SJSA1 (cell line): Measurements from ENCODE around the gene NAA16. TPM values are rescaled to one million over a fixed set of nuclear protein-coding genes. Genes with fewer than 3 reads are reported as not detected.

Source experiments
- DNase-seq, 2 experiments: peaks; one replicate each; pipeline ENCODE4 v3.0.0-alpha.2; 2015 to 2020; ENCODE audit warnings: low spot score in 2 of 2, low read depth in 1 of 2
- H3K27ac ChIP-seq: fragments of 250-450 bp; sonication (Bioruptor Pico); 2 replicates; pipeline ENCODE4 v1.5.1; 2020; ENCODE audit warnings: mild to moderate bottlenecking, moderate library complexity
- H3K27me3 ChIP-seq: fragments of 250-450 bp; sonication (Bioruptor Pico); replicated peaks from 2 replicates; pipeline ENCODE4 v1.5.1; 2020; ENCODE audit warnings: mild to moderate bottlenecking, moderate library complexity
- H3K36me3 ChIP-seq: fragments of 250-450 bp; sonication (Bioruptor Pico); 2 replicates; pipeline ENCODE4 v1.5.1; 2020; ENCODE audit warnings: mild to moderate bottlenecking
- H3K4me1 ChIP-seq: fragments of 250-450 bp; sonication (Bioruptor Pico); replicated peaks from 2 replicates; pipeline ENCODE4 v1.6.1; 2021; ENCODE audit warnings: mild to moderate bottlenecking
- H3K4me3 ChIP-seq: fragments of 250-450 bp; sonication (Bioruptor Pico); 2 replicates; pipeline ENCODE4 v1.5.1; 2020; ENCODE audit warnings: mild to moderate bottlenecking
- H3K9me3 ChIP-seq: fragments of 250-450 bp; sonication (Bioruptor Pico); replicated peaks from 2 replicates; pipeline ENCODE4 v1.5.1; 2020; ENCODE audit warnings: mild to moderate bottlenecking
- total RNA-seq: library from RNA; depleted of rRNA; stranded (reverse); fragments of >200 nt; shearing (Covaris generic); gene quantifications from 2 replicates; pipeline ENCODE4 v1.2.3, GENCODE V29; 2014

Gene NAA16
- total RNA-seq, 1 experiment from 2014 or later = 12.8 TPM

DNA sequence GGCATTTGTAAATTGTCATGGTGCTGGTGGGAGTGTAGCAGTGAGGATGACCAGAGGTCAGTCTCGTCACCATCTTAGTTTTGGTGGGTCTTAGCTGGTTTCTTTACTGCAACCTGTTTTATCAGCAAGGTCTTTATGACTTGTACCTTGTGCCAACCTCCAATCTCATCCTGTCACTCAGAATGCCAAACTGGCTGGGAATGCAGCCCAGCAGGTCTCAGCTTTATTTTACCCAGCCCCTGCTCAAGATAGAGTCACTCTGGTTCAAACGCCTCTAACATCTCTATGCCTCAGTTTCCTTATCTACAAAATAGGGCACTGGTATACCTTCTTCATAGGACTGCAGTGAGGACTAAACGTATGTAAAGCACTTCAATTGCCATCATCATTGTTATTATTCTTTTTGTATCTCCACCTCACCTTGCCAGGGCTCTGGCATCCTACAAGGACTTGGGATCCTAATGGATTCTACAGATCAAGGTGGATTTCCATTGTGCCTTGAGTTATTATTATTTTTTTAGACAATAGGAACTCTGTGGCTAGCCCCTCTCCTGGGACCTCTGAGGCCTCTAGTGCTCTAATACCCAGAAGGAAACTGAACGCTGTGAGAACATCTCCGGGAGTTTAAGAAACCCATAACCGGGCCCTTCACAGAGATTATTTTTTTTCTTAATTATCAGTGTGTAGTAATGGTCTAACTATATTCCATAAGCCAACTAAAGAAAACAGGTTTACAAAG is 77.2 kb downstream of the NAA16 start:
- H3K27me3 ChIP-seq = no peaks in the 10 kb centered on the region
- no peaks in the 10 kb centered on the region for H3K9me3 ChIP-seq
- H3K4me3 ChIP-seq = no peak overlapping the region
- no peaks in the 10 kb centered on the region for H3K36me3 ChIP-seq
- DNase-seq = no peak
- no peak overlapping the region for H3K27ac ChIP-seq
- H3K4me1 ChIP-seq = no peaks in the 10 kb centered on the region

DNA sequence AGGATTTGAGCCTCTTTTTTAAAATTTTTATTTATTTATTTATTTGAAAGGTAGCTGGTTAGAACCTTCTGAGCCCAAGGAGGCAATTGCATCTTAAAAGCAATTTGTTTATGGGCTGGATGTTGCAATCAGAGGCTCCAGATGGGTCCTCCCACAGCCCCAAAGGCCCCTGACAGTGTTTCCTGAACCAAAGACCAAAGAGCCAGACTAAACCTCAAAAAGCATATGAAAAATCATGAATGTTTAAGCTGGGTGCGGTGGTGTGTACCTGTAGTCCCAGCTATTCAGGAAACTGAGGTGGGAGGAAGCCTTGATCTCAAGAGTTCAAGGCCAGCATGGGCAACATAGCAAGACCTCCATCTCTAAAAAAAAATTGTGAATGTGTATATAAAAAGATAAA is 78.5 kb downstream of the NAA16 start:
- H3K4me3 ChIP-seq = no peak overlapping the region
- no peaks in the 10 kb centered on the region for H3K27me3 ChIP-seq
- H3K27ac ChIP-seq = no peak overlapping the region
- H3K36me3 ChIP-seq = no peaks in the 10 kb centered on the region
- H3K9me3 ChIP-seq = no peaks in the 10 kb centered on the region
- no peak for DNase-seq
- no peaks in the 10 kb centered on the region for H3K4me1 ChIP-seq

DNA sequence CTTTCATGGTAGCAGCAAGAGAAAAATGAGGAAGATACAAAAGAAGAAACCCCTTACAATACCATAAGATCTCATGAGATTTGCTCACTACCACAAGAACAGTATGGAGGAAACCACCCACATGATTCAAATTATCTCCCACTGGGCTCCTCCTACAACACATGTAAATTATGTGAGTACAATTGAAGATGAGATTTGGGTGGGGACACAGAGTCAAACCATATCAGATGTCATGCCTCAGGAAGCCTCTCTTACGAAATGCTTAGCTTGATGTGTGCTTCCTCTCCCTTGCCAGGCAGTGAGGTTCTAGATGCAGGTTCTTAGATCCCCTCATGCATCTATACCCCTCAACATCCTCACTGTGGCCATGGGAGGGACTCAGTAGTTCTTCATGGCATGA is 83.1 kb downstream of the NAA16 start:
- H3K36me3 ChIP-seq = no peaks in the 10 kb centered on the region
- no peak for DNase-seq
- H3K4me1 ChIP-seq = no peaks in the 10 kb centered on the region
- no peak overlapping the region for H3K27ac ChIP-seq
- H3K9me3 ChIP-seq = no peaks in the 10 kb centered on the region
- H3K4me3 ChIP-seq = no peak overlapping the region
- no peaks in the 10 kb centered on the region for H3K27me3 ChIP-seq

DNA sequence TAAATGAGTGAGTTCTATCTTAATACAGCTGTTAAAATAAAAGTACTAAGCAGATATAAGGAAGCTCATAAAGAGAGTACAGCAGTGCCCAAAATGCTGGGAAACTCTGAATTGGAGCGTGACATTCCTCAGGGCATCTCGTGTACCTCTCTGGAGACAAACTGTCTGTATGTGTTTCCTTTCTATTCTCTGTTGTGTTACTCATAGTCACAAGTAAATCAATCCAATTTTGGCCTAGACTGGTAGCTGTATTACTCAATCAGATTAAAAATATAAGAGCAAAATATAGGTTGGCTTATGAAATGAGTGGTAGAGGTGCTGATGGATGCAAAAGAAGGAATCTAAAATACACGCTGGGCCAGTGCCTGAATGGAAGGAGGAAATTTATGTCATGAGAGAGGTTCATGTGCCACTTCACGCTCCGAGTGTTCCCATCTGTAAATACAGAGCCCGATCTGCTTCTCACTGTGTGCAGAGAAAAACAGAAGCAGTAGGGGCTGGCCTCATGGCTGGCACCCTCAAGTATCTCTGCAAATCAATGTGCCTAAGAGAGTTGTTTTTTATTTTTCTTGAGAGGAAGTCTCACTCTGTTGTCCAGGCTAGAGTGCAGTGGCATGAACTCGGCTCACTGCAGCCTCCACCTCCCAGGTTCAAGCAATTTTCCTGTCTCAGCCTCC is 87.6 kb downstream of the NAA16 start:
- H3K27ac ChIP-seq = no peak overlapping the region
- no peaks in the 10 kb centered on the region for H3K36me3 ChIP-seq
- no peaks in the 10 kb centered on the region for H3K27me3 ChIP-seq
- no peaks in the 10 kb centered on the region for H3K4me1 ChIP-seq
- H3K9me3 ChIP-seq = no peaks in the 10 kb centered on the region
- H3K4me3 ChIP-seq = no peak overlapping the region
- DNase-seq = no peak

DNA sequence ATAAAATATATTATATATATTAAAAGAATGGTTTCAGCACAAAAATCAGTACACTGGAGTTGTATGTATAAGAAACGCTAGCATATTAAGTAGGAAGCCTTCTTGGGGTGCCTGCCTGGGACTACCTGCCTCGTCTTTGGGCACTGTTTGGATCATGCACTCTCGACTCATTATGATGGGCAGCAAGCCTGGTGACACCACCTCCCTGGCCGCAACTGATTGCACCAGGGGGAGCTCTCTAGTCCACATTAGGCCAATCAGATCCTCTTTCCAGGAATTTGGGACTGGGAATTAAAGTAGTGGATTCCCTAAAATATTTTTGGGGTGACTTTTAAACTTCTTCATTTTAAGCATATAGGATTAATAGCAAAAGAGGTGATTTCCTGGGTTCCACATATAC is 90.3 kb downstream of the NAA16 start:
- no peaks in the 10 kb centered on the region for H3K9me3 ChIP-seq
- no peak overlapping the region for H3K27ac ChIP-seq
- no peak for DNase-seq
- no peaks in the 10 kb centered on the region for H3K4me1 ChIP-seq
- no peak overlapping the region for H3K4me3 ChIP-seq
- no peaks in the 10 kb centered on the region for H3K27me3 ChIP-seq
- H3K36me3 ChIP-seq = no peaks in the 10 kb centered on the region

DNA sequence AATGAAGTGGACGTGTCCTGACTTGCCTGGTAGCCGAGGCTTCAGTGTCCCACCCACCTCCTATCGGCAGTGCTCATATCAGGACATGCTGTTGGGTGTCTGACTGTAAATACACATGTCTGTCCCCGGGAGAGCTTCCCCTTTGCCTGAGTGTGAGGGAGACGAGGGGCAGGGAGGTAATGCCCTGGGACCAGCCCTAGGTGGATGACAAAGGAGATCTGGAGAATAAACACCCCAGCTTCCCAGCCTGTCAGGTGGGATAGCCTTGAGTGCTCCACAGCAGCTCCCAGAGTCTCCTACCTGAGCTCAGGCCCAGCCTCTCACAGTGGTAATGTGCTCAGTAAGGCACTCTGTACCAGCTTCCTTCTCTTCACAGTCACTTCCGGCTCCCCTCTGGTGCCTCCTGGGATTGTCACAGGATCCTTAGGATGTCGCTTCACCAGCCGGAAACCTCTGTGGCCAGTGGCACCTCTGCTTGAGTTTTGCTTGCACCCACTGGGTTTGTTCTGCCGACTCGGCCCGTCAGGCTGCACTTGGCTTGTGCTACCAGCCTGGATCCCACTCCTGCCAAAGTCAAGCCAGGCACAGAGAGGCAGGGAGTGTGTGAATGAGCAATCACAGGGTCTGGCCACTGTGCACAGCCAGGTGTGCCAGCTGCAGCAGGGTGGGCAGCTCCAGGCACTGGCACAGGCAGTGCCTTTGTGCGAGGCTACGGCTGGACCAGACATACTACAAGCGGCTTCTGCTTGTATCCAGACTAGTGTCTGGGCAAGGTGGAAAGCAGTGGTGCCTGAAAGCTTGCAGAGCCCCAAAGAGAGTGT is 91.8 kb downstream of the NAA16 start:
- Histone ChIP-seq H3K4me1 (no peaks in the 10 kb centered on the region), H3K4me3 (no peak overlapping the region), H3K9me3 (no peaks in the 10 kb centered on the region), H3K27ac (no peak overlapping the region), H3K36me3 (no peaks in the 10 kb centered on the region), H3K27me3 (no peaks in the 10 kb centered on the region)
- DNase-seq = no peak

DNA sequence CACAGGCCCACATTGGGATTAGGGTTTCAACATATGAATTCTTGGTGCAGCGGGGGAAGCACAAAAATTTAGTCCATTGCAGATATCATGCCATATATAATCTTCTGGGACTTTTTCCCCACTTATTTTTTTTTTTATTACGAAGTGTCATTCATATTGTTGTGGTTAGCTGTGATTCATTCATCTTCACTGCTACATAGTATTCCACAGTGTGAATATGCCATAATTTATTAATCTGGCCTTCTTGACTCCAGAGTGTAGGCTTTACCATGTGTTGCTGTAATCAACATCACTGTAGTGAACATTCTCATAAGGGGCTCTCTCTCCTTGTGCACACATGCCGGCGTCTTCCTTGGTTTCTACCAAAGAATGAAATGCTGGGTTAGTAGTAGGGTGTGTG is 92.9 kb downstream of the NAA16 start:
- Histone ChIP-seq H3K4me1 (no peaks in the 10 kb centered on the region), H3K9me3 (no peaks in the 10 kb centered on the region), H3K27me3 (no peaks in the 10 kb centered on the region), H3K4me3 (no peak overlapping the region), H3K36me3 (no peaks in the 10 kb centered on the region), H3K27ac (no peak overlapping the region)
- DNase-seq = no peak

DNA sequence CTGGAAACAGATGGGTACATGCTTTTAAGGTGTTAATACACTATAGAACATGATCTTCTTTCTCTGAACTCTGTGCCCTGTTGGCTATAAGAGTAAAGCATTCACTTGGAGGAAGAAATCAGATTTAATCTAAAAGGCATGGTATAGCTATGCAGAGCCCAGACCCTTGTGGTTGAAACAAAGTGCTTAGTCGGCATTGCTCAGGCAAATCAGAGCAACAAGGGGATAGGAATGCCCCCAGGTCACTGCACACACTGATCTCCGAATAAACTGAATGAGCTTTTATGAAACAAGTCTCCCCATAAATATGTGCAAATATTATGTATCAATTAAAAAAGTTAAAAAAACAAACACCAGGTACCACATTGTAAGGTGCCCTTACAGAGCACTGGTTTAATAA is 94.3 kb downstream of the NAA16 start:
- Histone ChIP-seq H3K27me3 (no peaks in the 10 kb centered on the region), H3K36me3 (no peaks in the 10 kb centered on the region), H3K4me3 (no peak overlapping the region), H3K4me1 (no peaks in the 10 kb centered on the region), H3K9me3 (no peaks in the 10 kb centered on the region), H3K27ac (no peak overlapping the region)
- no peak for DNase-seq

DNA sequence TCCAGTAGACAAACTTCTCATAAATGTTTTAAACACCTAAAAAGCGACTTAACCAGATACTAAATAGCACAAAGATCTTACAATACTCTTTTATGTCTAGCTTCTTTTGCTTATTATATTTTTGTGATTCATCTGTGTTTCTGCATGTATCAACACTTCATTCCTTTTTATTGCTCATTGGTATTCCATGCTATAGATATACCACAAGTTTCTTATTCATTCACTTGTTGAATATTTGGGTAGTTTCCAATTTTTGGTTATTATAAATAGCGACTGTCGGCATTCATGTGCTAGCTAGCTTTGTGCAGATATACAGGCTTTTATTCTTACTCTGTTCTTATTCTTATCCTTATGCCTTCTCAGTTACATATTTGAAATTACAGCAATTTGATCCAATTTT is 96.3 kb downstream of the NAA16 start:
- H3K4me1 ChIP-seq = no peaks in the 10 kb centered on the region
- no peak overlapping the region for H3K4me3 ChIP-seq
- no peak for DNase-seq
- H3K27ac ChIP-seq = no peak overlapping the region
- H3K9me3 ChIP-seq = no peaks in the 10 kb centered on the region
- H3K27me3 ChIP-seq = no peaks in the 10 kb centered on the region
- H3K36me3 ChIP-seq = no peaks in the 10 kb centered on the region

DNA sequence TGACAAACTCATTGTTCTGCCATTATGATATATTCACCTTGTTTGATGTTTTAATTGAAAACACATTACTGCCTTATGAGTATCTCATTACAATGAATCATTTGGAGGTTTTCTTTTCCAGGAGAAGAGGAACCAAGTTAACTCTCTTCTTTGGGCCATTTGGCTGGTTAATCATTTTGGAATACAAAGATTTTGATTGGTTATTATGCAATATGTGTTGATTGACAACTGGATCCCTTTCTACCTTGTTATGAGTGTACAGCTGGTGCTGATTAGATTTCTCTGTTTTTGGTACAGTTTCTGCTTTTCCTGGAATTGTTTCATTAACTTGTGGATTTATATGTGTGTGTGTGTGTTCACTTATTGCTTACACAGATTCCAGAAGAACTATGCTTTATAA is 97.1 kb downstream of the NAA16 start:
- DNase-seq = no peak
- Histone ChIP-seq H3K4me1 (no peaks in the 10 kb centered on the region), H3K27me3 (no peaks in the 10 kb centered on the region), H3K9me3 (no peaks in the 10 kb centered on the region), H3K27ac (no peak overlapping the region), H3K36me3 (no peaks in the 10 kb centered on the region), H3K4me3 (no peak overlapping the region)

DNA sequence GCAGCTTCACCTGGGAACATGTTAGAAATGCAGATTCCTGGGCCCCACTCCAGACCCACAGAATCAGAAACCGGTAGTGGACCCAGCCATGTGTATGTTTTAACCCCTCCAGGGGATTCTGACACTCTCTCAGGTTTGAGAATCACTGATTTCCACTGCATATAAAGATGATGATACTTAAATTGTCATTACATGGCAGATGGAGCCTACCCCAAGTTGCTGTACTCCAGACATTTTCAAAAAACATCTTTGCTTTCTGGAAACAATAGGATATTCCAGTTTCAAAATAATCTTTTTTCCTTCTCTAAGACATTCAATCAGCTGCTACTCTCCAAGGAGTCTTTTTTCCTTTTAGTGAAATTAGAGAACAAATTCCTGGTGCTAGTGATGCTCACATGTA is 97.7 kb downstream of the NAA16 start:
- Histone ChIP-seq H3K4me1 (no peaks in the 10 kb centered on the region), H3K4me3 (no peak overlapping the region), H3K27me3 (no peaks in the 10 kb centered on the region), H3K36me3 (no peaks in the 10 kb centered on the region), H3K27ac (no peak overlapping the region), H3K9me3 (no peaks in the 10 kb centered on the region)
- no peak for DNase-seq

DNA sequence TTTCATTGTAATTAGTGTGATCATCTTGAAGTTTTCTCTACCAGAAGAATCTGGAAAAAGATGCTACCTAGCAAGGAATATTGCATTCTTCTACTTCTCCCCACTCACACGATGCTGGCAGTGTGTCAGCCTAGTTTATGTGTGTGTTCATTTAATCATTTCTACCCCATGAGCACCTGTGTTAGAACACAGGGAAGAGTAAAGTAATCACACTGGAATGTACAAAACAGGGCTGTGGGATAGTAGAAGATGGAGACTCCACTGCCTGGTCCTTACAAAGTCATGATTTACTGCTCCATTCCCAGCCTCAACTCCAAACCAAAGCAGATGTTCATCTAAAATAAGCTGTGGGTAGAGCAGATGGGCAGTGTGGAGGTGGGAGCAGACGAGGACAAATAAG is 98.5 kb downstream of the NAA16 start:
- H3K27me3 ChIP-seq = no peaks in the 10 kb centered on the region
- DNase-seq = no peak
- H3K4me1 ChIP-seq = no peaks in the 10 kb centered on the region
- H3K36me3 ChIP-seq = no peaks in the 10 kb centered on the region
- H3K4me3 ChIP-seq = no peak overlapping the region
- no peak overlapping the region for H3K27ac ChIP-seq
- no peaks in the 10 kb centered on the region for H3K9me3 ChIP-seq

DNA sequence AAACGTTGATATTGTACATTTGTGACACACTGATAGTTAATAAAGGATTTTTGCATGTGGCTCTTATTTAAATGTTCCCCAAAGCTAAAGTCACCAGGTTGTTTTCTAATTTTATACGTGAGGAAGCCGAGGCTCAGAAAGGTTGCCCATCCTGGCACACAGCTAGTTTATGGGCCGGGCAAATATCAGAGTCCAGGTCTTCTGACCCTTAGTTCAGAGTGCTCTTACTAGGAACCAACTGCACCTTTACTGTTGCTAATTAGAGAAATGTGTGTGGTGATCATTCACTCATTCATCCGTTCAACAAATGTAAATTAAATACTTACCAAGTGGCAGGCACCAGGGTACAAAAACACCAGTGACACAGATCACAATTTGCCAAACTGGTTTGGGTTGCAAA is 100.0 kb downstream of the NAA16 start:
- Histone ChIP-seq H3K4me1 (no peaks in the 10 kb centered on the region), H3K36me3 (no peaks in the 10 kb centered on the region), H3K4me3 (no peak overlapping the region), H3K27ac (no peak overlapping the region), H3K9me3 (no peaks in the 10 kb centered on the region), H3K27me3 (no peaks in the 10 kb centered on the region)
- DNase-seq = no peak

DNA sequence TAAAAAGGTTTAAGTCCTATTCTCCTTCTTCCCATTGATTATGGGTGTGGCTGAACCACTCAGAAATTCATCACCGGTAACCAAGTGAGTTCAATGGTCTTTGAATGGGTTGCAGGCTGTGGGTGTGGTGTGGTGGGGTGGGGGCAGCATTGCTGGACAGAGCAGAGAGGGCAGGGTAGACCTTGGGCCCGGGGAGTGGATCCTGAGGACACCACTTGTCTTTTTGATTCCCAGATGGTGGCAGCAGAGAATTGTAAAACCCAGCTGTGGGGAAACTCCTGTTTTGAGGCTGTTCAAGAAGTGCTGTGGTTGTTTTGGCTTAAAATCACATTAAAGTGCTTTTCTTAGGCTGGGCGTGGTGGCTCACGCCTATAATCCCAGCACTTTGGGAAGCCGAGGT is 100.5 kb downstream of the NAA16 start:
- no peaks in the 10 kb centered on the region for H3K9me3 ChIP-seq

More for the DNA sequence above, 100.5 kb downstream of the NAA16 start:
- H3K27ac ChIP-seq = no peak overlapping the region
- H3K27me3 ChIP-seq = no peaks in the 10 kb centered on the region
- peak in 1 of 2 experiments; percentile 18 for DNase-seq
- H3K4me3 ChIP-seq = no peak overlapping the region
- no peaks in the 10 kb centered on the region for H3K36me3 ChIP-seq
- no peaks in the 10 kb centered on the region for H3K4me1 ChIP-seq
